HEK293 (cell line): ENCODE data around the gene EXOC2.

ENCODE experiments used
- KLF16 ChIP-seq: fragments of 450-650 bp; formaldehyde crosslinking; IDR thresholded peaks from 2 replicates; pipeline ENCODE4 v1.5.1; 2017; ENCODE audit warnings: missing biosample characterization, missing genetic modification characterization
- ZNF558 ChIP-seq: fragments of 450-650 bp; formaldehyde crosslinking; IDR thresholded peaks from 2 replicates; pipeline ENCODE4 v1.5.1; 2016; ENCODE audit warnings: missing biosample characterization, missing genetic modification characterization

DNA sequence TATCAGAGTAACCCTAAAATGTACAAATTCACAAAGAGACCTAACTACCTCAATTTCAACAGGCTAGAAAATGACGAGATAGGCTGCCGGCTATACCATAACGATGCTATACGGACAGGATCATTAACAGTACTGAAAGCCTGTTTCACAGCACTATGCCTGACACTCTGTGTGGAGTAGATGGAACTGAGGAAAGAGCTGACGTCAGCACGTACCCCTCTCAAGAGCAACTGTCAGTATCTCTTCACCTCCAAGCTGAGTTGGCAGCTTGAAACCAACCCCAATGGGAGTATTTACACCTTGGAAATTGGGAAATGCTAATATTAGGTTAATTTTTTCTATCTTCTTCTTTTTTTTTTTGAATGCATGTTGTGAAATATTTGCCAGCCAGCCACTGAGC, 89.7 kb downstream of the EXOC2 start:
- no peak for TF ChIP-seq ZNF558
- no peak for TF ChIP-seq KLF16 (tag by site-specific recombination)
